Esophagus muscularis mucosa (tissue), 4 donors: ENCODE data around the gene USP9Y.

ENCODE experiments used
- CTCF ChIP-seq, 3 experiments: fragments of 200-600 bp in 2 of 3; fragments of 450-650 bp in 1 of 3; sonication (generic) in 2 of 3; IDR thresholded peaks; one replicate each; pipeline ENCODE4 v1.5.1; 2017 to 2019; ENCODE audit warnings: antibody characterized with exemption in 3 of 3, mild to moderate bottlenecking in 2 of 3, moderate library complexity in 1 of 3
- EP300 ChIP-seq: sonication (generic); formaldehyde crosslinking; IDR thresholded peaks from one replicate; pipeline ENCODE4 v1.6.1; 2017; ENCODE audit warnings: antibody characterized with exemption
- POLR2A ChIP-seq: fragments of 450-650 bp; IDR thresholded peaks from one replicate; pipeline ENCODE4 v1.6.1; 2017; ENCODE audit warnings: antibody characterized with exemption, moderate library complexity, mild to moderate bottlenecking, low read depth
- POLR2AphosphoS5 ChIP-seq, 2 donors: sonication (generic); formaldehyde crosslinking; IDR thresholded peaks; one replicate each; pipeline ENCODE4 v1.6.1; 2017; ENCODE audit warnings: antibody characterized with exemption in 2 of 2

- no peak for TF ChIP-seq POLR2AphosphoS5 (IDR thresholded peaks at IDR 0.05)
- no peak for TF ChIP-seq EP300
- no peak for TF ChIP-seq CTCF (IDR thresholded peaks at IDR 0.05)
- no peak for TF ChIP-seq POLR2A
Measured at GRCh38 chrY:12841368-12841767, 140.3 kb downstream of the USP9Y start.
